Neural crest cell (in vitro differentiated cells): ENCODE results near the gene CPB2. TPM values are rescaled to one million over a fixed set of nuclear protein-coding genes. Genes with fewer than 3 reads are reported as not detected.

Experiments used
- DNase-seq: peaks from one replicate; pipeline ENCODE4 v3.0.0; 2021; ENCODE audit warnings: low read depth, mixed read lengths, low spot score
- H3K27ac Mint-ChIP-seq: one replicate; pipeline ENCODE4 v1.8.0; 2021; ENCODE audit warnings: mild to moderate bottlenecking, mixed read lengths; ENCODE audit not compliant: unreplicated experiment
- H3K27me3 Mint-ChIP-seq: 2 replicates; pipeline ENCODE4 v1.8.0; 2021; ENCODE audit warnings: low read depth, mild to moderate bottlenecking, mixed read lengths
- H3K36me3 Mint-ChIP-seq: 2 replicates; pipeline ENCODE4 v1.8.0; 2021; ENCODE audit warnings: low read depth, mild to moderate bottlenecking, mixed read lengths
- H3K4me1 Mint-ChIP-seq: 2 replicates; pipeline ENCODE4 v1.8.0; 2021; ENCODE audit warnings: mixed read lengths
- H3K4me3 Mint-ChIP-seq: one replicate; pipeline ENCODE4 v1.8.0; 2021; ENCODE audit warnings: mild to moderate bottlenecking, mixed read lengths
- H3K9me3 Mint-ChIP-seq: 2 replicates; pipeline ENCODE4 v1.8.0; 2021; ENCODE audit warnings: mixed read lengths
- total RNA-seq: library from RNA; stranded (reverse); gene quantifications from 2 replicates; pipeline ENCODE4 v1.2.1, GENCODE V29; 2021
- TF ChIP-seq, protein P1 (sequence below): fragments of 200-600 bp; sonication (generic); conservative IDR thresholded peaks from 2 replicates; pipeline ENCODE4 v1.5.0; 2021; ENCODE audit warnings: antibody characterized with exemption, mild to moderate bottlenecking

Gene CPB2
- total RNA-seq, 1 donor from 2014 or later = 0.44 TPM

DNA sequence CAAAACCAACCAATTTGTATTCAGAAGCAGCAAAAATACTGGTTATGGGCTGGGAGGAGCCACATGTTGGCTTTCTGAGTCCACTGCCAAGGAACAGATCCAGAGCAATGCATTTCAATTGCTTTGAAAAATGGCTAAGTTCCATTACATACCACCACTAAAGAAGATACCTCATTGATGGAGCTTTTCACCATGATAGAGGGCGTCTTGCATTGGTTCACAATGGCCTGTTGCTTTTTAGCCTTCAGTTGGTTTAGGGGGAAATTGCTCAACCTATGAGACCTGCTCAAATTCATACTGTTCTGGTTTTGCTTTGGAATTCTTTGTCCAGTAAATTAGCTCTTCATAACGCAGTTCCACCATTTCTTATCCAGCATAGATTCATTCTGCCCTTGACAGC, 21.2 kb upstream of the CPB2 start:
- no peak for DNase-seq
- no peaks in the 10 kb centered on the region for H3K36me3 Mint-ChIP-seq
- H3K9me3 Mint-ChIP-seq = no peaks in the 10 kb centered on the region
- no peak overlapping the region for H3K27ac Mint-ChIP-seq
- peaks cover 39% of the 10 kb centered on the region for H3K4me1 Mint-ChIP-seq
- H3K27me3 Mint-ChIP-seq = no peaks in the 10 kb centered on the region
- H3K4me3 Mint-ChIP-seq = no peak overlapping the region
- TF ChIP-seq, protein P1, sequence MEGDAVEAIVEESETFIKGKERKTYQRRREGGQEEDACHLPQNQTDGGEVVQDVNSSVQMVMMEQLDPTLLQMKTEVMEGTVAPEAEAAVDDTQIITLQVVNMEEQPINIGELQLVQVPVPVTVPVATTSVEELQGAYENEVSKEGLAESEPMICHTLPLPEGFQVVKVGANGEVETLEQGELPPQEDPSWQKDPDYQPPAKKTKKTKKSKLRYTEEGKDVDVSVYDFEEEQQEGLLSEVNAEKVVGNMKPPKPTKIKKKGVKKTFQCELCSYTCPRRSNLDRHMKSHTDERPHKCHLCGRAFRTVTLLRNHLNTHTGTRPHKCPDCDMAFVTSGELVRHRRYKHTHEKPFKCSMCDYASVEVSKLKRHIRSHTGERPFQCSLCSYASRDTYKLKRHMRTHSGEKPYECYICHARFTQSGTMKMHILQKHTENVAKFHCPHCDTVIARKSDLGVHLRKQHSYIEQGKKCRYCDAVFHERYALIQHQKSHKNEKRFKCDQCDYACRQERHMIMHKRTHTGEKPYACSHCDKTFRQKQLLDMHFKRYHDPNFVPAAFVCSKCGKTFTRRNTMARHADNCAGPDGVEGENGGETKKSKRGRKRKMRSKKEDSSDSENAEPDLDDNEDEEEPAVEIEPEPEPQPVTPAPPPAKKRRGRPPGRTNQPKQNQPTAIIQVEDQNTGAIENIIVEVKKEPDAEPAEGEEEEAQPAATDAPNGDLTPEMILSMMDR = no peak

DNA sequence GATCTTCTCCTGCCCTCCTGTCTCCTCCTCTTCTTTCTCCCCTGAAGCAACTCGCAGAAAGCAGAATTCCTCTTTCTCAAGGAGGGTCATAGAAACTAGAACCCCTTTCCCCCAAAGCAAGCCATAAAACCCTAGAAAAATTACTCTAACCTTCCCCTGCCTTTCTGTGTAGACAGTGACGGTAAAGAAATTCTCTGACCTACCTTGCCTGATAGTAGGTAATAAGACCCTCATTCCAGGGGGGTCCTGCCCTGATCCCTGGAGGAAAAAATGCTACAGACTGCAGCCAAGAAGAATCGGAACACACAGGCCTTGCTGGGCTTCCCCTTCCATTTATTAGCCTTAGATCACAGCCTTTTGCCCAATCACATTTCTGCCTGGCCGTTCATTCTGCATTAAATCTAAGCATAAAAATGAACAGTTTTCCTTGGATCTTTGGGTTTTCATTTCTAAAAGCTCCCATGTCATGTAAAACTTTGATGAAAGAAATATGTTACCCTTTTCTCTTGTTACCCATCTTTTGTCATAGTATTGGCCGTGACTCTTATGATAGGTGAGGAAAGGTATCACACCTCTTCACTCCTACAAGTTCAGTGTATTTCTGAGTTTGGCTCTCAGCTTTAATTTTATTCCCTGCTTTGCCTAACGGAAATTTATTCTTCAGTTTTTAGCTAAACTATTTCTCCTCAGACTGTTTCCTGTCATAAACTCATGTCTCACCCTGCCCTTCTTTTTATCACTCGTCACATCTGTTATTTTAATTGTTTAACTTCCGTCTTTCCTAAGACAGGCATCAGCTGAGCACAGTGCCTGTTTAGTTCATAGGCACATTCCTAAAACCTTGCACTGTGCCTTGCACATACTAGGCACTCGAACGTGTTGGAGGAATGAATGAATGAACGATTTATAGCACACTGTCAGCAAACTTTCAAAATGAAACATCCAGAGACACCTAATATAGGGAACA, 20.4 kb upstream of the CPB2 start:
- TF ChIP-seq, protein P1 = no peak
- H3K4me1 Mint-ChIP-seq = peaks cover 47% of the 10 kb centered on the region

DNA sequence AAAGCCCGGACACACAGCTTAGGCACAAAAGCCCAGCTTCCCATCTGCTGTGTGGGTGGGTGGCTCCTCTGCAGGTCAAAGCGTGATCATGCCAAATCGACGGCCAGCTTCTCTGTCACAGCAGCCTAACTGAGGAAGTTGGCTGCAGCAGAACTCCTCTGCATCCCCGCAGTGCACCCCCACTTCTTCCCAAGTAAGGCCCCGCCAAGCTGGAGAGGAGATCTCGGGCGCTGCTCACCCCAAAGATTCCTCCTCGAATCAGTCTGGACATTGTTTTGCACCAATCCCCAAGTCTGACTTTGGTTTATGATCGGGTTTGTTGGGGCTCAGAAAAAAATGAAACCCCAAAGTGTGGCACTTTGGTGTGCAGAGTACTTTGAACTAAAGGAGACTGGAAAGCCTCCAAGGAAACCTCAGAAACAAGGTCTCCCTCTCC, 19.7 kb upstream of the CPB2 start:
- Mint-ChIP-seq H3K4me1 (peaks cover 54% of the 10 kb centered on the region), H3K36me3 (no peaks in the 10 kb centered on the region), H3K9me3 (peaks cover 2% of the 10 kb centered on the region), H3K4me3 (no peak overlapping the region), H3K27me3 (no peaks in the 10 kb centered on the region), H3K27ac (peak overlapping the region; percentile 17)
- TF ChIP-seq, protein P1 = no peak
- no peak for DNase-seq

More for the DNA sequence above, 20.4 kb upstream of the CPB2 start:
- DNase-seq = no peak
- peak overlapping the region; percentile 17 for H3K27ac Mint-ChIP-seq
- H3K36me3 Mint-ChIP-seq = no peaks in the 10 kb centered on the region
- no peak overlapping the region for H3K4me3 Mint-ChIP-seq
- H3K9me3 Mint-ChIP-seq = no peaks in the 10 kb centered on the region
- H3K27me3 Mint-ChIP-seq = no peaks in the 10 kb centered on the region

DNA sequence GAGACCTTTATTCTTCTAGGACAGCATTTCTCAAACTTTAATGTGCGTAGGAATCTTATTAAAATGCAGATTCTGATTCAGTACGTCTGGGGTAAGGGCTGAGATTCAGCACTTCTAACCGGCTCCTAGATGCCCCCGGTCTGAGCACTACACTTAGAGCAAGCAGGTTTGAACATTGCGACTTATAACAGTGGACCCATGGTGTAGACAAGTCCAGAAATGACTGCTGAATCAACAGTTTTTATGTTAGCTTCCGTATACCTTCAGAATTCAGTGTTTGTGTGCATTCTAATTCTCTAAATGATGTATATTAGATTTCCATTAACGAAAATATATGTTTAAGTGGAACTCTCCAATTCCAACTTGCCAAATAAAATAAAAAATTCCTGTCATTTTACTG, 17.5 kb upstream of the CPB2 start:
- peaks cover 62% of the 10 kb centered on the region for H3K4me1 Mint-ChIP-seq
- H3K27me3 Mint-ChIP-seq = no peaks in the 10 kb centered on the region
- no peak overlapping the region for H3K4me3 Mint-ChIP-seq
- peaks cover 3% of the 10 kb centered on the region for H3K9me3 Mint-ChIP-seq
- DNase-seq = no peak
- peaks cover 5% of the 10 kb centered on the region for H3K36me3 Mint-ChIP-seq
- TF ChIP-seq, protein P1 = no peak
- H3K27ac Mint-ChIP-seq = no peak overlapping the region

GRCh38 chr13:46121597-46122163, 16.8 kb upstream of the CPB2 start:
- H3K27ac Mint-ChIP-seq = peak overlapping the region; percentile 85
- peaks cover 5% of the 10 kb centered on the region for H3K36me3 Mint-ChIP-seq
- H3K9me3 Mint-ChIP-seq = peaks cover 3% of the 10 kb centered on the region
- TF ChIP-seq, protein P1 = no peak
- H3K4me3 Mint-ChIP-seq = peak overlapping the region; percentile 4
- H3K4me1 Mint-ChIP-seq = peaks cover 66% of the 10 kb centered on the region
- H3K27me3 Mint-ChIP-seq = no peaks in the 10 kb centered on the region
- DNase-seq = no peak
